H1 (cell line): Measurements from ENCODE around the gene CTF1. TPM values are rescaled to one million over a fixed set of nuclear protein-coding genes. Genes with fewer than 3 reads are reported as not detected.
A peak's percentile ranks its signal among the peaks of the same experiment; 100 is the strongest.

ENCODE experiments used
- ASH2L ChIP-seq: fragments of 200-600, 300-600 bp; sonication (generic); IDR thresholded peaks from one replicate; pipeline ENCODE4 v1.7.1; 2017; ENCODE audit warnings: low read length
- CHD7 ChIP-seq: fragments of 300-600 bp; sonication (generic); IDR thresholded peaks from 2 replicates; pipeline ENCODE4 v1.7.1; 2012; ENCODE audit warnings: low read length, moderate library complexity, mild to moderate bottlenecking, inconsistent platforms; ENCODE audit not compliant: insufficient replicate concordance
- CREB1 ChIP-seq: IDR thresholded peaks from 2 replicates; pipeline ENCODE4 v1.6.1; 2012; ENCODE audit warnings: inconsistent platforms
- HDAC2 ChIP-seq, 2 experiments: fragments of 300-600 bp in 1 of 2; sonication (generic) in 1 of 2; IDR thresholded peaks; 2 replicates each; pipeline ENCODE4 v1.6.1; 2011 to 2012; ENCODE audit warnings: low read depth in 2 of 2, low read length in 2 of 2, mild to moderate bottlenecking in 2 of 2, moderate library complexity in 2 of 2, borderline replicate concordance in 1 of 2, inconsistent platforms in 1 of 2
- KDM4A ChIP-seq: IDR thresholded peaks from one replicate; pipeline ENCODE4 v1.7.1; 2012; ENCODE audit warnings: low read depth, mild to moderate bottlenecking, moderate library complexity, low read length, inconsistent platforms; ENCODE audit not compliant: severe bottlenecking
- PHF8 ChIP-seq: fragments of 200-600 bp; sonication (generic); conservative IDR thresholded peaks from 2 replicates; pipeline ENCODE4 v1.7.1; 2012; ENCODE audit warnings: low read depth, mild to moderate bottlenecking, inconsistent platforms, low read length, moderate library complexity
- POLR2A ChIP-seq, 2 experiments: IDR thresholded peaks; 1 replicate in 1 of 2; 2 replicates in 1 of 2; pipeline ENCODE4 v1.6.1; 2011; ENCODE audit warnings: low read depth in 2 of 2, low read length in 2 of 2, mild to moderate bottlenecking in 2 of 2; ENCODE audit errors: control extremely low read depth in 1 of 2
- RFX5 ChIP-seq: IDR thresholded peaks from 2 replicates; pipeline ENCODE4 v1.6.1; 2011; ENCODE audit warnings: low read depth, low read length, improper control_type of control experiment, borderline replicate concordance
- RNF2 ChIP-seq: fragments of 200-900, 300-1000 bp; sonication (generic); IDR thresholded peaks from 2 replicates; pipeline ENCODE4 v1.7.1; 2016; ENCODE audit warnings: borderline replicate concordance, low read depth, mild to moderate bottlenecking, antibody characterized with exemption, low read length; ENCODE audit not compliant: poor library complexity, severe bottlenecking; ENCODE audit errors: missing control alignments
- SP2 ChIP-seq: IDR thresholded peaks from 2 replicates; pipeline ENCODE4 v1.6.1; 2012; ENCODE audit warnings: mild to moderate bottlenecking, low read length, inconsistent platforms
- SRF ChIP-seq: IDR thresholded peaks from 2 replicates; pipeline ENCODE4 v1.6.1; 2011; ENCODE audit warnings: mild to moderate bottlenecking, low read depth, low read length, moderate library complexity
- polyA plus RNA-seq, 7 experiments: library from polyadenylated mRNA; depleted of rRNA in 3 of 7; stranded (reverse) in 5 of 7; unstranded in 2 of 7; fragments of >200 nt in 5 of 7; fragments of 200-250 nt in 2 of 7; gene quantifications; 1 replicate in 5 of 7; 2 replicates in 1 of 7; 4 replicates in 1 of 7; pipeline versions ENCODE4 v1.2.1 to v1.2.3, GENCODE V29; 2011 to 2013; ENCODE audit warnings: missing spikeins in 2 of 7, mixed read lengths in 2 of 7
- total RNA-seq: library from RNA; stranded (reverse); fragmentation: NEBNext Ultra II Directional; extraction: Animal tissue kit (Norgen Biotek cat#: 25700); gene quantifications from 2 replicates; pipeline ENCODE4 v1.2.1, GENCODE V29; 2021

Gene CTF1
- total and polyA plus RNA-seq, 2 of the 8 experiments (the other 6 are each of a cell fraction or from before 2014, with no cell fraction given) = 0.97 to 3.4 TPM

- TF ChIP-seq CHD7 (no peak), POLR2A (IDR thresholded peaks at IDR 0.05; ENCODE audit: control extremely low read depth in 1 of 2, low read depth in 2 of 2, low read length in 2 of 2) (no peak), HDAC2 (IDR thresholded peaks at IDR 0.05; ENCODE audit: borderline replicate concordance in 1 of 2, low read depth in 2 of 2, low read length in 2 of 2) (no peak), KDM4A (no peak), PHF8 (no peak), SRF (peak; percentile 66), RNF2 (no peak), CREB1 (peak; percentile 96), RFX5 (no peak), SP2 (no peak), ASH2L (no peak)
Measured at GRCh38 chr16:30922420-30922959, 26.1 kb downstream of the CTF1 start (continued).
